ENCODE results near the gene HTR1D.

- TF ChIP-seq CTCF (IDR thresholded peaks at IDR 0.05; ENCODE audit: insufficient read depth, low read length) (no peak), SPI1 (IDR thresholded peaks at IDR 0.05; ENCODE audit: borderline replicate concordance, low read depth) (no peak), GABPA (IDR thresholded peaks at IDR 0.05; ENCODE audit: low read depth) (no peak)
Measured at GRCh38 chr1:23263380-23263887, 46.1 kb upstream of the HTR1D start.
